Body of pancreas (tissue), 4 donors: ENCODE data around the gene DHX29.
A peak's percentile ranks its signal among the peaks of the same experiment; 100 is the strongest.

Experiments
- POLR2A ChIP-seq, 3 donors: fragments of 450-650 bp; IDR thresholded peaks; one replicate each; pipeline ENCODE4 v1.6.1; 2016; ENCODE audit warnings: antibody characterized with exemption in 3 of 3, mild to moderate bottlenecking in 2 of 3
- TF ChIP-seq, protein P1 (sequence below), 7 experiments: fragments of 450-650 bp in 4 of 7; fragments of 200-600 bp in 3 of 7; sonication (generic) in 3 of 7; IDR thresholded peaks; one replicate each; pipeline ENCODE4 v1.5.1; 2016 to 2019; ENCODE audit warnings: antibody characterized with exemption in 7 of 7

DNA sequence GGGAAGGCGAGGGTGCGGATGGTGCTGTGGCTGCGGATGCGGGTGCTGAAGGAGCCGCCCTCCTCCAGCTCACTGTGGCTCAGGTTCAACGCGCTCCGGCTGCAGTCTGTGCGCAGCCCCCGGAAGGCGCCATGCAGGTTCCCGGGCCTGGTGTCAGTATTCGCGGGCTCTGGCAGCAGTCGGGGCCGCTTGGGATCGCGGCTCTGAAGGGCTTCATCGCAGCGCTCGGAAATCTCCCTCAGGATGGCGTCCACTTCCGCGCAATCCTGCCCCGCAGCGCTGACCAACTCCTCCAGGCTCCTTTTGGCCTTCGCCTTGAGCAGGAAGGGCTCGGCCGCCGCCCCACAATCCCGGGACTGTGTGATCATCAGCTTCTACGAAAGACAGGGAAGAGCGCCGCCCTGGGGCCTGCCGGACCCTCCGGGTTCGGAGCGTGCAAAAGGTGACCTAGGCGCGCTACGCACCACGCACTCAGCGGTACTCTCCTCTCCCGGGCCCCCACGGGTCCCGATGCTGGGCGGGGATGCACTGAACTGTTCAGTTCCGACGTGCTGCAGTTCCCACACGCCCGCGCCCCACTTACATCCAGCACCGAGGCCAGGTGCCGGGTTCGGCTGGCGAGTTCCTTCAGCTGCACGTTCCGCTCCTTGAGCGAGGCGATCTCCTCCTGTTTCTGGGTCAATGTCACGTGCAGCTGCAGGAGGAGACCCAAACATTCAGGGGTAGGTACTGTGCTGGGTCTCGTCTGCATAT lies 86.9 kb downstream of the DHX29 start:
- TF ChIP-seq, protein P1, sequence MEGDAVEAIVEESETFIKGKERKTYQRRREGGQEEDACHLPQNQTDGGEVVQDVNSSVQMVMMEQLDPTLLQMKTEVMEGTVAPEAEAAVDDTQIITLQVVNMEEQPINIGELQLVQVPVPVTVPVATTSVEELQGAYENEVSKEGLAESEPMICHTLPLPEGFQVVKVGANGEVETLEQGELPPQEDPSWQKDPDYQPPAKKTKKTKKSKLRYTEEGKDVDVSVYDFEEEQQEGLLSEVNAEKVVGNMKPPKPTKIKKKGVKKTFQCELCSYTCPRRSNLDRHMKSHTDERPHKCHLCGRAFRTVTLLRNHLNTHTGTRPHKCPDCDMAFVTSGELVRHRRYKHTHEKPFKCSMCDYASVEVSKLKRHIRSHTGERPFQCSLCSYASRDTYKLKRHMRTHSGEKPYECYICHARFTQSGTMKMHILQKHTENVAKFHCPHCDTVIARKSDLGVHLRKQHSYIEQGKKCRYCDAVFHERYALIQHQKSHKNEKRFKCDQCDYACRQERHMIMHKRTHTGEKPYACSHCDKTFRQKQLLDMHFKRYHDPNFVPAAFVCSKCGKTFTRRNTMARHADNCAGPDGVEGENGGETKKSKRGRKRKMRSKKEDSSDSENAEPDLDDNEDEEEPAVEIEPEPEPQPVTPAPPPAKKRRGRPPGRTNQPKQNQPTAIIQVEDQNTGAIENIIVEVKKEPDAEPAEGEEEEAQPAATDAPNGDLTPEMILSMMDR (IDR thresholded peaks at IDR 0.05): peak in 1 of 7 experiments; percentile 9
- TF ChIP-seq POLR2A (IDR thresholded peaks at IDR 0.05): no peak
